Measurements from ENCODE around the gene SFTA2.
"Not testable (repeated sequence)": the region's sequence is repeated elsewhere in the genome, so short reads cannot be mapped to it uniquely, and the experiment has no call there.

SFTA2 gene

DNA sequence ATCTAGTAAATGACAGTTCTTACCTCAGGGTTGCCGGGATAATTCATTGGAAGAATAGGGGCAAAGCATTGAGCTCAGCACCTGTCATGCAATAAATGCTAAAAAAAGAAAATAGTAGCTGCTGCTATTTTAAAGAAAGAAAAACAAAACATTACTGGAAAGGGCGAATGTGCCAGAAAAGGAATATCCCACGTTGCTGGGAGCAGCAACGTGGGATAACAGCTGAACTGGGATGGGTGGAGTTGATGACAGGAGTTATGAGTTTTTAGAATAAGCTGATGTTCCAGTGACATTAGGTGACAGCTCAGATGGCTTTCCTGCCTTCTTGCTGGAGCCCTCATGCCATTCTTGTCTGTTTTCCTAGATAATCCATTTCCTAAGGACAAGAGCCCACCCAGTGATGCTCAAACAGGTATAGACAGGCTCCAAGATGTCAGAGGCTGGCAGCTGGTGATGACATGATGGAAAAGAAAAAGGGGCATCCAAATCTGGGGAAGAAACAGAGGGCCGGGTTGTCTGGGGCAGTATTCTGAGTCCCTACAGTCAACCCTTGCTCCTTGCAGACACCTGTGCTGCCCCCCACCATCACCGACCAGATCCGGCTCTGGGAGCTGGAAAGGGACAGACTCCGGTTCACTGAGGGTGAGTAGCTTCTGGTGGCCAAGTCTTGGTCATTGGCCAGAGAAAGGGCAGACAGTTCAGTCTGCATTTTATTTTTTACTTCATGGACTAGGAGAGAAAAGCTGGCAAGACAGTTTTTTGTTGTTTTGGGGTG is 19.0 kb downstream of the SFTA2 start:
- DNase-seq, result no peak

DNA sequence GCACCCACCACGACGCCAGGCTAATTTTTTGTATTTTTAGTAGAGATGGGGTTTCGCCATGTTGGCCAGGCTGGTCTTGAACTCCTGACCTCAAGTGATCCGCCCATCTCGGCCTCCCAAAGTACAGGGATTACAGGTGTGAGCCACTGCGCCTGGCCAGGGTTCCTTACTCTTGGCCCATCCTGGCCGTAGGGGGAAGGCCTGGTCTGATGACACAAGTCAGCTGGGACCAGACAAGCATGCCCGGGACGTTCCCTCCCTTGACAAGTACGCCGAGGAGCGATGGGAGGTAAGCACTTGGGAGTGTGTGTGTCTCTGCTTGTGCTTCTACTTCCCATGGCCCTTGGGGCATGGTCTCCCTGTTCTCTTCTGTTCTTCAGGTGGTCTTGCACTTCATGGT is 21.5 kb downstream of the SFTA2 start:
- not testable (repeated sequence) for DNase-seq

DNA sequence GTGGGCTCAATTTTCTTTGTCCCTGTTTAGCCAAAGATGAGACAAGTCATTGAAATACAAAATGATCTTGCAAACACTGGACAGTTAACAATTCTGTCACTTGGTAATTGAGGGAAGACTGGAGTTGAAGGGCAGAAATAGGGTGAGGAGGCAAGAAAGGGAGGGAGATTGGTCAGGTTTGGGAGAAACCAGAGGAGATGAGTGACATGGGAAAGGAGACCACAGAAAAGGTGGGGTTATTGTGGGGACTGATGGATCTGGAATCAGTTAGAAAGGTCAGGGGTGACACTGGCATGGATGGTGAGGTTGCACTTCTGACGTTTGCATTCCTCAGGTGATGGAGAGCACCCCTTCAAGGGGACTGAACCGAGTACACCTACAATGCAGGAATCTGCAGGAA is 23.3 kb downstream of the SFTA2 start:
- no peak for DNase-seq

DNA sequence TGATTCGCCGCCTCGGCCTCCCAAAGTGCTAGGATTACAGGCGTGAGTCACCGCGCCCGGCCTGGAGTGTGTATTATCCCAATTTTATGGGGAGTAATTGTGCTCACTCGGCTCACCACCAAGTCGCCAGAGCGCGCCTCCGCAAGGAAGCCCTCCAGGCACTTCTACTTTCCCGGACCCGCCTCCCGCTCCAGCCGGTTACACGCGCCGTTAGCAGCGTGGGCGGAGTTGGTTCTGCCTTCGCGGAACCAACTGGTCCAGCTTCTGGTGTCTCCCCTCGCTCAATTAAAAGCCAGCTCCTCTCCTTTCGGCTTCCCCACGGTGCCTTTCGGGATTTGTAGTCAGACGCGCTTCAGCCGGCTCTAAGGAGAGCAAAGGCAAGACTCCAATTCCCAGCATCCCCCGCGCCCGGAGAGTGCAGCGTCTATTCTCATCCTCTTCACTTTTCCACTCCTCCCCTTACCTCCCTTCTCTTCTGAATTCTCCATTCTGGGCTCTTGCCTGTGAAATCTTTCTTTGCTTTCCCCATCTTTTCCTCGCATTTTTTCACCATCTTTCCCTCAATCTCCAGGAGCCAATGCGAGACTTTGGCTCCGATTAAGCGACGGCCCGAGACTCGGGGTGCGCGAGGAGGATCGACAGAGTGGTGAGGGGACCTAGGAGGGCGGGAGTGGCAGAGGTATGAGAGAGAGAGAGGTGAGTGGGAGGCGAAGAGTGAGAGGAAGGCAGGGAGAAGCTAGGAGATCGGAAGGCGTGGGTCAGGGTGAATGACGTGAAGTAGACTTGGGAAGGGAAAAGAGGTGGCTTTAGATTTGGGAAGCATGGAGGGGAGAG is 24.0 kb downstream of the SFTA2 start, which contains the start of gene GTF2H4:
GTF2H4 (plus strand) TSS at position 450 of the 834 bp plus-strand sequence.
- peak; percentile 99 for DNase-seq

DNA sequence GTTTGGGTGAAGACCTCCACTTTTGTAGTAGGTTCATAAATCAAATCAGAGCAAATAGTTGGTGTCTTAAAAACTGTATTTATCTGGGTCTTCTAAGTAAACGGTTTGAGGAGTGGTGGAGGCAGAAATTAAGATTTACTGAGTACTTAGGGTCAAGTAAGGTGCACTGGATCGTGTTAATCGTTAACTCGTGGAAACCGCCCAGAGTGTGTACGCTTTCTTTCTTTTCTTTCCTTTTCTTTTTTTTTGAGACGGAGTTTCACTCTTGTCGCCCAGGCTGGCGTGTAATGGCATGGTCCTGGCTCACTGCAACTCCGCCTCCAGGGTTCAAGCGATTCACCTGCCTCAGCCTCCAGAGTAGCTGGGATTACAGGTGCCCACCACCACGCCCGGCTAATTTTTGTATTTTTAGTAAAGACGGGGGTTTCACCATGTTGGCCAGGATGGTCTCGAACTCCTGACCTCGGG is 24.6 kb downstream of the SFTA2 start:
- not testable (repeated sequence) for DNase-seq

DNA sequence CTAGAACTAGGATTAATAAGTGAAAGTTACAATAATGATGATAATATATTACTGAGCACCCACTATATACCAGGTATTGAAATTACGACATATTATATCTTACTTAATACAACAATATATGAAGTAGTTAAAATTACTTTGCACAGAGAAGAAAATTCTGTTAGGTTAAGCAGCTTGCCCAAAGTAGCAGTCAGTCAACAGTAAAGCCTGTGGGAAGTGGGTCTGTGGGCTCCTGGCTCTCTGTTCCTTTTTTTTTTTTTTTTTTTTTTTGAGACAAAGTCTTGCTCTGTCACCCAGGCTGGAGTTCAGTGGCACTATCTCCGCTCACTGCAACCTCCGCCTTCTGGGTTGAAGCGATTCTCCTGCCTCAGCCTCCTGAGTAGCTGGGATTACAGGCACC is 28.7 kb downstream of the SFTA2 start:
- DNase-seq, result no peak

DNA sequence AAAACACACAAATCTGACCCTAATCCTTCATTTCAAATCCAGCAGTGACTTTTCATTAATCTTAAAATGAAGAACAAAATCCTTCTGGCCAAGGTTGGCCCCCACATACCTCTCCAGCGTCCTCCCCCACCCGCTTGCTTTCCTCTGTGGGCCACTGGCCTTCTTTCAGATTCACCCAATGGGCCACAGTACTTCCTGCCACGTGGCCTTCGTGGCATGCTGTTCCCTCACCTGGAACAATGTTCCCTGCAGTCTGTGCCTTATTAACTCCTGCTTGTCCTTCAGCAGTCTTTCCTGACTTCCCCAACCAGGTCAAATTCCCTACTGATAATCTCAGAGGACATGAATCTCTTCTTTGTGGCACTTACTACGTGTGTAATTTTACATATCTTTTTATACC is 29.3 kb downstream of the SFTA2 start:
- DNase-seq, result no peak

DNA sequence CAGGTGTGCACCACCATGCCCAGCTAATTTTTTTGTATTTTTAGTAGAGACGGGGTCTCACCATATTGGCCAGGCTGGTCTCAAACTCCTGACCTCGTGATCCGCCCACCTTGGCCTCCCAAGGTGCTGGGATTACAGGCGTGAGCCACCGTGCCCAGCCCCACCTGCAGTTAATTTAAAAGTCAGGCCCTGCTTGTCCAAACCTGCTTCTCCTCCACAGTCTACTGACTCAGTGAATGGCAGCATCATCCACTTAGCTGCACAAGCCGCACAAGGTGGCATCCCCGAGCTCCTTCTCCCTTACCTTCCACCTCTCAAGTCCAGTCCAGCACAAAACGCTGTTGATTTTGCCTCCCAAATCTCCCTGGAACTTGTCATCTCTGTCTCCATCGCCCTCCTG is 29.8 kb downstream of the SFTA2 start:
- not testable (repeated sequence) for DNase-seq

DNA sequence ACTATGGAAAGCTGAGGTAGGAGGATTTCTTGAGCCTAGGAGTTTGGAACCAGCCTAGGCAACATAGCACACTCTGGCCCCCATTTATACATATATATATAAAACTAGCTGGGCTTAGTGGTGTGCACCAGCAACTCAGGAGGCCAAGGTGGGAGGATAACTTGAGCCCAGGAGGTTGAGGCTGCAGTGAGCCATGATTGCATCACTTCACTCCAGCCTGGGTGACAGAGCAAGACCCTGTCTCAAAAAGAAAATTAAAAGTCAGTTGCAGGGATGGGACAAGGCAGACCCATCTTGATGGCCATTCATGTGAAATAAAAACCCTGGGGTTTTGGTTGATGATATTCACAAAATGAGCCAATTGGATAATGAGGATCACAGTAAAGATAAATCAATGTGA is 30.5 kb downstream of the SFTA2 start:
- DNase-seq, result no peak

DNA sequence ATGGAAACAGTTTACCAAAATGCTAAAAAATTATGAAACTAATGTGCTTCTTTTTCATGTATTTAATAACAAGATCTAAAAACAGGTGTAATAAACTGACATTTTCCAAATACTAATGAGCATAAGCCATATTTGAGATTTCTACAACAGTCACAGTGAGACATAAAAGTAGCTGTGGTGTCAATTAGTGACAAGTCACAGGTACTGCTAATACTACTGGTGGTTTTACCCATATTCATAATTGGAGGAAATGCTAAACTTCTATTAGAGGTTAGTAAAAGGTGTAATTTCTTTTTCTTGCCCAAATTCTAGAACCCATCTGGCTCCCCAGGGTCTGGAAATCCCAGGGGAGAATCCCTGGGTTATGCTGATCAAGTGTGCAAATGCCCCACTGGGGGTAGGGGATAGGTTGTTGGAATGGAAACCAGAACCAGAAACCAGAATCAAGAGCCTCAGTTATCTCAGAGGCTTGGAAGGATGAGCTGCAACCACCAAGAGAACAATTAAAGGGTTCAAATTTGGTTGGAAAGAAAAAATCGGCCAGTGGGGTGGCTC is 31.0 kb downstream of the SFTA2 start:
- no peak for DNase-seq

DNA sequence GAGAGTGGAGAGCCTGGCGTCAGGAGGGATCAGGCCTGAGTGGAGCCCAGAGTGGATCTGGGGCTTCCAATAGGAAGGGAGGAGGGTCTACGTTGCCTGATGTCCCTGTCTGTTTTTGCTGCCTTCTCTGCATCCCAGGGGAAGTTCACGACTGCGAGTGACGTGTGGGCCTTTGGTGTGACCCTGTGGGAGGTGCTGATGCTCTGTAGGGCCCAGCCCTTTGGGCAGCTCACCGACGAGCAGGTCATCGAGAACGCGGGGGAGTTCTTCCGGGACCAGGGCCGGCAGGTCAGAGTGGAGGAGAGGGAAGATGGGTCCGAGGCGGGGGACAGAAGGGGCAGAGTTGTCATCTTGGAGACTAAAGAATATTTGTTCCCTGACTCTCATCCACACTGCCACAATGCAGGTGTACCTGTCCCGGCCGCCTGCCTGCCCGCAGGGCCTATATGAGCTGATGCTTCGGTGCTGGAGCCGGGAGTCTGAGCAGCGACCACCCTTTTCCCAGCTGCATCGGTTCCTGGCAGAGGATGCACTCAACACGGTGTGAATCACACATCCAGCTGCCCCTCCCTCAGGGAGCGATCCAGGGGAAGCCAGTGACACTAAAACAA is 33.1 kb downstream of the SFTA2 start:
- DNase-seq, result no peak

DNA sequence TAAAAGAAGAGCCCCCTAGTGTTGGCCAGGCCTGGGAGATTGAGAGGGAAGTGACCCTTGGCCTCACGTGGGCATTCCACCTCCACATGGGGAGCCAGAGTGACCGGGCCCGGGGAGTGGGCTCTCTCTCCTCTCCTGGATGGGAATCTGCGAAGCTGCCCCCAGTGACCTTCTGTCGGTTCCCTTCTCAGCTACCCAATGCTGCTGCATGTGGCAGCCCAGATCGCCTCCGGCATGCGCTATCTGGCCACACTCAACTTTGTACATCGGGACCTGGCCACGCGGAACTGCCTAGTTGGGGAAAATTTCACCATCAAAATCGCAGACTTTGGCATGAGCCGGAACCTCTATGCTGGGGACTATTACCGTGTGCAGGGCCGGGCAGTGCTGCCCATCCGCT is 34.1 kb downstream of the SFTA2 start:
- DNase-seq, result no peak

DNA sequence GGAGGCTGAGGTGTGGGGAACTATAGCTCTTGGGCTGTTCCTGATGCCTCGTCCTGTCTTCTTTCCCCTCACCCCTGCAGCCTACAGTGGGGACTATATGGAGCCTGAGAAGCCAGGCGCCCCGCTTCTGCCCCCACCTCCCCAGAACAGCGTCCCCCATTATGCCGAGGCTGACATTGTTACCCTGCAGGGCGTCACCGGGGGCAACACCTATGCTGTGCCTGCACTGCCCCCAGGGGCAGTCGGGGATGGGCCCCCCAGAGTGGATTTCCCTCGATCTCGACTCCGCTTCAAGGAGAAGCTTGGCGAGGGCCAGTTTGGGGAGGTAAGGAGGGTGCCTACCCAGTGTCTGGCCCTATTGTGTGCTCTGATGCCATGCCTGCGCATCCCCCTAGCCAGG is 35.4 kb downstream of the SFTA2 start:
- DNase-seq, result no peak

DNA sequence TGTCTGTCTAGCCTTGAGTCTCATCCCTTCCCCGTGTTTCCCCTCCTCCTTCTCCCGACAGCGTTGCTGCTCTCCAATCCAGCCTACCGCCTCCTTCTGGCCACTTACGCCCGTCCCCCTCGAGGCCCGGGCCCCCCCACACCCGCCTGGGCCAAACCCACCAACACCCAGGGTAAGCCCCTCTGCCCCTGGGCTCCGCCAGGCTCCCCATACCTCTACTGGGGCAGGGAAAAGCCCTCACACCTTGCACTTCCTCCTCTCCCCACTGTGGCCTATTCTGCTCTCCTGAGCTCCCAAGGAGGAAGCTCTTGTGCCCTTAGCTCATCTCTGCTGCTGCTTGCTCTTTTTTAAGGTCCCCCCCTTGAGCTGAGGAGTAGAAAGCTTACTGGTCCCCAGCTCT is 36.6 kb downstream of the SFTA2 start:
- no peak for DNase-seq

DNA sequence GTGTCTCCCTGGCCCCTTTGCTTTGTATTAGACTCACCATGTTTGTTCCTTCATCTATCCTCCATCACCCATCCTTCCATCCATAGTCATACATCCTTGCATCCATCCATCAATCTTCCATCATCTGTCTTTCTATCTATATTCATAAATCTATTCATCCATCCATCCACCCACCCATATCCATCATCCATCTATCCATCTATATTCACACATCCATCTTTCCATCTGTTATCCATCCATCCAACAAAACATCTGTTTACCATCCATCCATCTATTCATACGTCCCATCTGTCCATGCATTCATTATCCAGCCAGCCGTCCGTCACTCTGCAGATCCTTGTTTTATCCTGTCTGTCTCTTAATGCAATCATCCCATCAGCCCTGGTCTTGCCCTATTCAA is 37.0 kb downstream of the SFTA2 start:
- no peak for DNase-seq

DNA sequence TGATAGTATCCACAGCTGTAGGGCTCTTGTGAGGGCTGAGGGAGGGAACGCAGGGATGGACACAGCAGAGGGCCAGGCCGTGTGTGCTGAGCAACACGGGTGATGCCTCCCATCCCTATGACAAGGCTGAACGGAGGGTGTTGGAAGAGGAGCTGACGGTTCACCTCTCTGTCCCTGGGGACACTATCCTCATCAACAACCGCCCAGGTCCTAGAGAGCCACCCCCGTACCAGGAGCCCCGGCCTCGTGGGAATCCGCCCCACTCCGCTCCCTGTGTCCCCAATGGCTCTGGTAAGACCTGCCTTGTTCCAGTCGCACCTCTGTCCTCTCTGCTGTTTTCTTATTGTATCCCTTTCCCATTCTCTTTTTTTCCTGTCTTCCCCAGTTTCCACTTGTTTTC is 37.6 kb downstream of the SFTA2 start:
- DNase-seq, result no peak

DNA sequence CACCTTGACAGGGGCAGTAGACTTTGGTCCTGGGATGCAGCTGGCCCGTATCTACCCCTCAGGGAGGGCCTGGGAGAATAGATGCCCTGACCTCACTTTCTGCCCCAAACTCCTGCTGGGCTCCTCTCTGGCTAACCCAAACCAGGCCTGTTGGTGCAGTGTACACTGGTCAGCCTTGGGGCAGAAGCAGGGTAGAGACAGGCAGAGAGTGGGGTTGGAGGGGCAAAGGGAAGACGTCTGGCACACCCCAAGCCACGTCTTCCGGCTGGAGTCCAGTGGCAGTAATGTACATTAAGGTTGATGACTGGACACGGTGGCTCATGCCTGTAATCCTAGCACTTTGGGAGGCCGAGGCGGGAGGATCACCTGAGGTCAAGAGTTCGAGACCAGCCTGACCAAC is 38.3 kb downstream of the SFTA2 start:
- DNase-seq, result no peak

DNA sequence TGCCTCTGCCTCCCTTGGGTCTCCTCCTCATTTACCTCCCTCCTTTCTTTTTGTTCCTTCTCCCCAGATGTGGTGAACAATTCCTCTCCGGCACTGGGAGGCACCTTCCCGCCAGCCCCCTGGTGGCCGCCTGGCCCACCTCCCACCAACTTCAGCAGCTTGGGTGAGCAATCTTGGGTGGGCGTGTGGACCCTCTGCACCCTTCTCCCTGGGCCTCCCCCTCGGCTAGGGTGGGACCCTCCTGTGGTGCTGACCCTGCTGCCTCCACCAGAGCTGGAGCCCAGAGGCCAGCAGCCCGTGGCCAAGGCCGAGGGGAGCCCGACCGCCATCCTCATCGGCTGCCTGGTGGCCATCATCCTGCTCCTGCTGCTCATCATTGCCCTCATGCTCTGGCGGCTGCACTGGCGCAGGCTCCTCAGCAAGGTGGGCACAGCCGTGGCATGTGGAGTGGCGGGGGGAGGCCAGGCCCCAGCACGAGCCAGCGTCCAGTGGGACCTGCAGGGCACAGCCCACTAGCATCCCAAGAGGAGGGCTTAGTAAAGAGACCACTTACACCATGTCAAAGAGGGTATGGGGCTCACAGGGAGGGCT is 38.9 kb downstream of the SFTA2 start:
- DNase-seq, result no peak

DNA sequence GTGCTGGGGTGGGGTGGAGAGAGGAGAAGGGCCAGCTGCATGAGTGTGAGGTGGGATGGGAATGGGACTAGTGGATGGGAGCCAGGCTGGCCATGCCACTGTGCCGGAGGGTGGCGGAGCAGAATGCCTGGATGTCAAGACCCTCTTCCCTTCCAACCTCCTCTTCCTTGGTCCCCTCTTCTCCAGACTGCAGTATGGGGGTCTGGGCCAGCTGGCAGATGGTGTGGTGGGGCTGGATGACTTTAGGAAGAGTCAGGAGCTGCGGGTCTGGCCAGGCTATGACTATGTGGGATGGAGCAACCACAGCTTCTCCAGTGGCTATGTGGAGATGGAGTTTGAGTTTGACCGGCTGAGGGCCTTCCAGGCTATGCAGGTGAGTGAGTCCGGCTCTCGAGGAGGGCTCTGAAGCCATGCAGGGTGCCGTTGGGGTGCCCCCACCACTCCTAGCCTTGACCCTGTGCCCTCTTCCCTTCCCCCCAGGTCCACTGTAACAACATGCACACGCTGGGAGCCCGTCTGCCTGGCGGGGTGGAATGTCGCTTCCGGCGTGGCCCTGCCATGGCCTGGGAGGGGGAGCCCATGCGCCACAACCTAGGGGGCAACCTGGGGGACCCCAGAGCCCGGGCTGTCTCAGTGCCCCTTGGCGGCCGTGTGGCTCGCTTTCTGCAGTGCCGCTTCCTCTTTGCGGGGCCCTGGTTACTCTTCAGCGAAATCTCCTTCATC is 40.0 kb downstream of the SFTA2 start:
- no peak for DNase-seq

DNA sequence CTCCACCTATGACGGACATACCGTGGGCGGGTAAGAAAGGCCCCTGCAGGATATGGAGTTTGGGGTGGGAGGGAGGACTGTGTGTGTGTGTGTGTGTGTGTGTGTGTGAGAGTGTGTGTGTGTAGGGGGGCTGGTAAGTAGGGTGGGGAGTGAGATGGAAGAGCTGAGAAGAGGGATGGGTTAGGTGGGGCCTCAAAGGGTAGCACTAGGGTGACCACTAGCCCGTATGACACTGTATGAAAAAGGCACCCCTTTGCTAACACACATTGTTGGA is 40.6 kb downstream of the SFTA2 start:
- DNase-seq, result no peak

DNA sequence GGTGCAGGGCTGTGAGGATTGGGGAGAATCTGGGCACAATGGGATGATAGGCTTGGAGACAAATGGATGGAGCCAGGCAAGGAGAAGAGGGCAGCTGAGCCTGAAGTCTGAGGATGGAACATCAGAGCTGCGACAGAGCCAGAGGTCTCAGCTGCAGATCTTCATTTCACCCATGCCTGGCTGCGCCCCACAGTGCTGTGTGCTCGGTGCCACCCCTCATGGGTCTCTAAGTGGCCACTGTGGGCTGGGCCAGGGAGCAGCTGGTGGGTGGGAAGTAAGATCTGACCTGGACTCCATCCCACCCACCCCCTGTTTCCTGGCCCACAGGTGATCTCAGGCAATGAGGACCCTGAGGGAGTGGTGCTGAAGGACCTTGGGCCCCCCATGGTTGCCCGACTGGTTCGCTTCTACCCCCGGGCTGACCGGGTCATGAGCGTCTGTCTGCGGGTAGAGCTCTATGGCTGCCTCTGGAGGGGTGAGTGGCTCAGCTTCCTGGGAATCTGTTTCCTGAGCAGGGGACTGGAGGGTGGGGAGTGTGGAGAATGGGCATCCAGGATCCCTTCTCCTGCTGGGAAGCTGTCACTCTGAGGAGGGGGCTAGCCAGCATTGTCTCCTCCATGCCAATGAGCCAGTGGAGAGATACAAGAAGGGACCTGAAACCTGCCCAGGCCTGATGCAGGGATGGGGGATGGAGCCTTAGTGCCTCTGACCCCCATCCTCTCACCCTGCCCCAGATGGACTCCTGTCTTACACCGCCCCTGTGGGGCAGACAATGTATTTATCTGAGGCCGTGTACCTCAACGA is 41.1 kb downstream of the SFTA2 start:
- no peak for DNase-seq

All from hematopoietic multipotent progenitor cell treated with erythropoietin and hydrocortisone succinate and interleukin-3 and kit ligand, for 6 days (in vitro differentiated cells).